K562 (cell line): Measurements from ENCODE around the gene CPN2. TPM values are rescaled to one million over a fixed set of nuclear protein-coding genes. Genes with fewer than 3 reads are reported as not detected.
A peak's percentile ranks its signal among the peaks of the same experiment; 100 is the strongest.

Source experiments
- E2F1 ChIP-seq: sonication (generic); formaldehyde crosslinking; IDR thresholded peaks from 2 replicates; pipeline ENCODE4 v1.8.1; 2023; ENCODE audit warnings: mild to moderate bottlenecking, missing genetic modification reagents, moderate library complexity
- EP400 ChIP-seq: fragments of 450-650 bp; IDR thresholded peaks from 2 replicates; pipeline ENCODE4 v1.6.1; 2017; ENCODE audit warnings: antibody characterized with exemption, mild to moderate bottlenecking, moderate library complexity
- POLR2G ChIP-seq: fragments of 200-400 bp; formaldehyde crosslinking; IDR thresholded peaks from 2 replicates; pipeline ENCODE4 v1.6.1; 2017; ENCODE audit warnings: low read depth, mild to moderate bottlenecking, antibody characterized with exemption, low read length, moderate library complexity
- ZNF316 ChIP-seq: fragments of 450-650 bp; IDR thresholded peaks from 2 replicates; pipeline ENCODE4 v1.6.1; 2016
- ZNF318 ChIP-seq, 2 experiments: fragments of 450-650 bp; IDR thresholded peaks; 2 replicates each; pipeline ENCODE4 v1.6.1; 2016; ENCODE audit warnings: mild to moderate bottlenecking in 2 of 2, borderline replicate concordance in 1 of 2, low read depth in 1 of 2, moderate library complexity in 1 of 2
- polyA plus RNA-seq, 8 experiments: library from polyadenylated mRNA; depleted of rRNA in 4 of 8; stranded (reverse) in 5 of 8; unstranded in 3 of 8; fragments of >200 nt; fragmentation: Nextera tagmentation in 2 of 8; fragmentation: Illumina TruSeq in 1 of 8; extraction: Ambion mirVana in 2 of 8; extraction: Trizol in 1 of 8; gene quantifications; 2 replicates each; pipeline versions ENCODE4 v1.2.1 to v1.2.3, GENCODE V29; 2011 to 2014; ENCODE audit warnings: inconsistent platforms in 1 of 8, missing spikeins in 1 of 8
- total RNA-seq, 7 experiments: library from RNA; depleted of rRNA in 6 of 7; stranded (reverse); fragments of >200 nt in 6 of 7; fragmentation: Illumina TruSeq in 2 of 7; extraction: Trizol in 2 of 7; gene quantifications; 2 replicates each; pipeline versions ENCODE4 v1.2.1 to v1.2.3, GENCODE V29; 2011 to 2021; ENCODE audit warnings: low replicate concordance in 1 of 7

Gene CPN2
- total and polyA plus RNA-seq, 9 of the 15 experiments (the other 6 are each of a cell fraction or from before 2014, with no cell fraction given) = not detected

GRCh38 chr3:194333212-194333980, 17.7 kb downstream of the CPN2 start (continued):
- no peak for TF ChIP-seq ZNF318 (IDR thresholded peaks at IDR 0.05; ENCODE audit: borderline replicate concordance in 1 of 2, low read depth in 1 of 2)
- TF ChIP-seq ZNF316 = peak; percentile 94
- peak; percentile 73; the same call in 1 of the 2 replicates for TF ChIP-seq EP400
- peak; percentile 88 for TF ChIP-seq E2F1 (CRISPR knock-in tag)
- TF ChIP-seq POLR2G = peak; percentile 36; the same call in 1 of the 2 replicates
